ENCODE results near the gene LRRC7.

Gene LRRC7

DNA sequence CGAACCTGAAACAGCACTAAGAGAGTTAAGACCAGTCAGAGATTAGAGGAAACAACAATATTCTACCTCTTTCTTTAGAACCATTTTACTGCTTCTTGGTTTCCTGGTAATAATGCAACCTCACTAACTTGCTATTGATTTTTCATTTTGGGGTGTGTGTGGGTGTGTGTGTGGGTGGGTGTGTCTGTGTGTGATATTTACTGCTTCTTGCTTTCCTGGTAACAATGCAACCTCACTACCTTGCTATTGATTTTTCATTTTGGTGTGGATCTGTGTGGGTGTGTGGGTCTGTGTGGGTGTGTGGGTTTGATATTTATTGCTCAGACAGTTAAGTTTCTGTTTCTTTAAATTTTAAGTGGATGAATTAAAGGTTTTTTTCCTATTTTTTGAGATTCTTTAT, 208.8 kb downstream of the LRRC7 start:
- DNase-seq (ENCODE audit: low spot score) = no peak

DNA sequence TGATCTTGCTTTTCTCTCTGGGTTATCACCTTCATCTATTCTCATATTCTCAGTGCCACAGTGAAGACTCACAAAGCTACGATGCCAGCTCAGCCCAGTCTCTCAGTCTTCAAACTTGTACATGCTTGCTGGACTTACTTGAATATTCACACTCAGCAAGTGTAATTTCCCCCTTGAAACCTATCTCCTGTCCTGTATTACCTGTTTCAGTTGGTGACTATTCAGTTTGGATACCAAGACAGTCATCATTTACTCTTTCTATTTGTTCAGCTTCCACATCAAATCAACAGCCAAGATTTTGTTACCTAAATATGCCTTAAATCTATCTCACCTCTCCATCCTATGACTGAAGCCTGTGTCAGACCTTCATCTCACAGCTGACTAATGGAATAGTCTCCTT, 209.7 kb downstream of the LRRC7 start:
- DNase-seq (ENCODE audit: low spot score) = no peak

DNA sequence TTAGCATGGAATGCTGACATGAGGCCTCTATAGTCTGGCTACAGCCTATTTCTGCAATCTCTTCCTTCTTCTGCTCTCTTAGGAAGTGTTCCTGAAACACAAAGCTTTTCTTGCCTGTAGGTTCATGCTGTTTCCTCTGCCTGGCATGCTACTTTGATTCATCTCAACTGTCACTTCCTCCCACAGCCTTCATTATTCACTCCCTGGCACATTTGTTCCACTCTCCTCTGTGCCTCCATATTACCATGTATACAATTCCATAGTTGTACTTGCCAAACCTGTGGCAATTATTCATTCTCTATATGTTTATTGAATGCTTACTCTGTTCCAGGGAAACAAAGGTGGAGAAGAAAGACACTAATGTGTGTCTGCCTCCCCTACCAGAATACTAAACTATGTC, 210.2 kb downstream of the LRRC7 start:
- no peak for DNase-seq (ENCODE audit: low spot score)

DNA sequence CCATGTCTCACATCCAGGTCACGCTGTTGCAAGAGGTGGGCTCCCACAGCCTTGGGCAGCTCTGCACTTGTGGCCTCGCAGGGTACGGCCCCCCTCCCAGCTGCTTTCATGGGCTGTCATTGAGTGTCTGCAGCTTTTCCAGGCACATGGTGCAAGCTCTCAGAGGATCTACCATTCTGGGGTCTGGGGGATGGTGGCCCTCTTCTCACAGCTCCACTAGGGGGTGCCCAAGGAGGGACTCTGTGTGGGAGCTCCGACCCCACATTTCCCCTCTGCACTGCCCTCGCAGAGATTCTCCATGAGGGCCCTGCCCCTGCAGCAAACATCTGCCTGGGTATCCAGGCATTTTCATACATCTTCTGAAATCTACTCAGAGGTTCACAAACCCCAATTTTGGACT, 219.4 kb downstream of the LRRC7 start:
- DNase-seq (ENCODE audit: low spot score) = no peak

DNA sequence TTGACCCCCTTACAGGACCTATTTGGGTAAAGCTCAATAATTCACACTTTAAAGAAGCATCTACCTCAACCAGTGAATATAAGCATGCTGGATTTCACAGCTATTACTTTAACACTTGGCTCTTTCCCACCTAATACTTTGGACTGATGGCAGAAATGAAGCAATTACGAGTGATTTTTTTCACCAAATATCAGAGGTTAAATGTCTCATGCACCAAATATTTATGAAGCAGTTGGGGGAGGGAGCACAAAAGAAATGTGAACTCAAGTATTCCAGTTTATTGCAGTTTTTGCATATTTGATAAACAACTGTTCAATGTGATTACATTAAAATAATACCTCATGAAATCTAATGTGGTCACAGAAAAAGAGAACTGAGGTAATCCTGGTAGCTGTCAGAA, 223.6 kb downstream of the LRRC7 start:
- no peak for DNase-seq (ENCODE audit: low spot score)

DNA sequence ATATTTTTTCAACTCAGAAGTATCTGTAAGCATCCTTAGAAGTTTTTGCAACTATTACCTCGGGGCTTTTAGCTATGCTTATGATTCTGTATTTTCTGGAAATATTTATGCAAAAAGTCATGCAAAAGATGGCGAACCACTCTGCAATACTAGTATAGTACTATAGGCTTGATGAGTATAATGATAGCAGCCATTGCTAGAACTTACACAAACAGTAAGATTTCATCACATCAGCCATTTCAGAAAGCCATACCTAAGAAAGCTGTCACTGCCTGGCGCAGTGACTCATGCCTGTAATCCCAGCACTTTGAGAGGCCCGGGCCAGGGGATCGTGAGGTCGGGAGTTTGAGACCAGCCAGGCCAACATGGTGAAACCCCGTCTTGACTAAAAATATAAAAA, 227.1 kb downstream of the LRRC7 start:
- no peak for DNase-seq (ENCODE audit: low spot score)

DNA sequence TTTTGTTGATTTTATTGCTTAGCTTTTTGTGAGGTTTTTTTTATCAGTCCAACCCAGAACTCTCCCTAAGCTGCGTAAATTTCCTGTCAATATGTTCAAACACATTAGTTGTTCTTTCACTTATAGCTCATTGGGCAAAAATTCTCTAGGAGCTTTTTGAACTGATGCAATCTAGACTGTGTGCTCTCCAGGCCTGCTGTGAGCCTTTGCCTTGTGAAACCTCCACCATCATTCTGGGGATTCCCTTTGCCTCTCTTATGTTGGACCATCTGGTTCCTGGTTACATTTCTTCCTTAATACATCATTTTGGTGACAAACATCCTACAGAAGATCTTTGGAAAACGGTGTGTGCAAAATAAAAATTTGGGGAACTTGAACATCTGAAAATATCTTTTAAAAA, 247.2 kb downstream of the LRRC7 start:
- no peak for DNase-seq (ENCODE audit: low spot score)

DNA sequence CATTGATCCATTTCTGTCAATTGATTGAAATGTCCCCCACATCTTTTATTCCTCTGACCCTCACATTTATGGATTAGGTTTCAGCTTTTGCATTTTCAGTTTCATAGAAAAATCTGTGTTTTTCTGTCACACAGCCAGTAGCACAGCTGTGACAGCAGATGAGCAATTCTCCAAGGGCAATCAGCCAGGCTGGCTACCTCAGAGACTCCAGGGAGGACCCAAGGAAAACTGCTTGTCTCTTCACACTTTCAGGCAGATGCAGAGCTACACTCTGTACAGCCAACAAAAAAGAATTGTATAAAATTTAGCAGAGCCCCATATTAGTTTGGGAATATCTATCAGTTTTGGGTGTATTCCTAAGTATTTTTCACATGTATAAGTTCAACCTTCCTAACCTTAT, 257.2 kb downstream of the LRRC7 start:
- no peak for DNase-seq (ENCODE audit: low spot score)

DNA sequence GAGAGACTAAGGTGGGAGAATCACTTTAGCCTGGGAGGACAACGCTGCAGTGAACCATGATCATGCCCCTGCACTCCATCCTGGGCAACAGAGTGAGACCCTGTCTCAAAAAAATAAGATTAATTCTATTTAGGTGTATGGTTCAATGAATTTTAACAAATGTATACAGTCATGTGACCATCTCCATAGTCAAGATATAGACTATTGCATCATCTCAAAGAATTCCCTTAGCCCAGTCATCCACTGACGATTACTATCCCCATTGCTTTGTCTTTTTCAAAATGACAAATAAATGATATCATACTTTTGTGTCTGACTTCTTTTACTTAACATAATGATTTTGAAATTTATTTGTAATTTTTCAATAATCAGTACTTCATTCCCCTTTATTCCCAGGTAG, 260.0 kb downstream of the LRRC7 start:
- no peak for DNase-seq (ENCODE audit: low spot score)

DNA sequence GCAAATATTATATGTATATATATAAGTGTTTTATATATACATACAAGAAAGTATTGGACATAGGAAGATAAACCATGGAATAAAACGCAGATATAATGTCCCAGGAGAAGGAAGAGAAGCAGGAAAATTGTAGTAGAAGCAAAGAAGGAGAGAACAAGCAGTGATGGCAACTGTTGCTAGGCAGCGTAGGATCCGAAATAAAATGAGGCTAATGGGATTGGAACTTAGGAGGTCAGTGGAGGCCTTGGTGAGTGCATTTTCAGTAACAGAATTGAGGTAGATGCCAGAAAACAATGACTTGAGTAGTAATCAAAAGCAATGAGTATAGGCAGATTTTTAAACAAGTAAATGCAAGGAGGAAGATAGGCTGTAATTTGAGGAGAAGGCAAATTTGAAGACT, 265.8 kb downstream of the LRRC7 start:
- no peak for DNase-seq (ENCODE audit: low spot score)

DNA sequence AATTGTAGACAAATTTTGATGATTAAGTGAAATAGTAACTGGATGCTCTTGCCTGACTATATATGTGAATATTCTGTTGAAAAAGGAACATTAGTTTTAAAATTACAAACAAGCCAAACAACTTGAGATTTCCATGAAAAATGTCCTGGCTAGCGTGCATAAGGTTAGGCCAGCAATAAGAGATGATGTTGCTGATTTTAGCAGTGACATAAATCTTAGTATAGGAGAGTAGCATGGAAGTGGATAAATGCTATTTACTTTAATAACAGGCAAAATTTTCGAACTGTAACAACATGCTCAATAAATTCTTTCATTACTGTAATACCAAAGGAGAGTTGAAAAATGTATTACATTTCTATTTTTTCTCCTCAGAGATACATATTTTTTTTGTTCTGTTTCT, 266.6 kb downstream of the LRRC7 start:
- no peak for DNase-seq (ENCODE audit: low spot score)

DNA sequence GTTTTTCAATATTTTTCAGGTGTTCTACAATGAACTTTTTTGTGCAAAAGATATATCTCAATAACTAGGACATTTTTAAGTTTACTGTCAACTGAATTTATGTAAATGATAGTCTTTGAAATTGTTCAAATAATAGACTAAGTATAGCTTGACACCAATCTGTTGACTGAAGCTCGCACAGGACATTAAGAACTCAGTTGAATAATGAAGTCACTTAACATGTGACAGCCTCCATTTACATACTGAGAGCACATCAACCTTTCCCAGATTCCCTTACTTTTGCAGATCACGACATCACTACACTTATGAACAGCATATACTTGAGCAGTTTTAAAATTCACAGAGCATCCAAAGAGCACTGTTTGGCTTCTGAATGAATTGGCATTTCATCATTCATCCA, 268.2 kb downstream of the LRRC7 start:
- DNase-seq (ENCODE audit: low spot score) = no peak

DNA sequence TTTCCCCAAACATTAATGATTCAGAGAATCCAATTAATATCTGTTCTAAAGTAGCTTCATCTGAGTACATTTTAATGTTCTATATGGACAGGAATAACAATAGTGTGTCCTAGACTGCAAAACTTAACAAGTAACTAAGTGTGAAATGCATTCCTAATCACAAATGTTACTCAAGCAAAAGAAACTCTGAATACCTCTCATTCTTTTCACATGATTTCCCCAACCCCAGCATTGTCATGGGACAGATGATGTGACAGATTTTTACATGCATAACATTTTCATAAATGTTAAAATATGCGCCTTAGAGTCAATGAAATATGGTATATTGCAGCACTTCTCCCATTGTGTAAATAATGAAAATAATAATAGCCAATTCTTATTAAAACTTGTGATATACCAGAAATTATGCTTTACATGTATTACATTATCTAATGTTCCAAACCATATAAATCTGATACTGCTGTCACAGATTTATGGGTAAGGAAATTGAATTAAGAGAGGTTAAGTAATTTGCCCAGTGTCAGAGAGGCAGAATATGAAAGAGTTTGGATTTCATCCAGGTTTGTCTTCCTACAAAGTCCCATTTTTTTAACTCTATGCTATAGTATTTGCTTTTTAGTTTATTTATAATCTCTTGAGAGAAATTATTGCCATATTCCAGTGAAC, 269.4 kb downstream of the LRRC7 start:
- no peak for DNase-seq (ENCODE audit: low spot score)

DNA sequence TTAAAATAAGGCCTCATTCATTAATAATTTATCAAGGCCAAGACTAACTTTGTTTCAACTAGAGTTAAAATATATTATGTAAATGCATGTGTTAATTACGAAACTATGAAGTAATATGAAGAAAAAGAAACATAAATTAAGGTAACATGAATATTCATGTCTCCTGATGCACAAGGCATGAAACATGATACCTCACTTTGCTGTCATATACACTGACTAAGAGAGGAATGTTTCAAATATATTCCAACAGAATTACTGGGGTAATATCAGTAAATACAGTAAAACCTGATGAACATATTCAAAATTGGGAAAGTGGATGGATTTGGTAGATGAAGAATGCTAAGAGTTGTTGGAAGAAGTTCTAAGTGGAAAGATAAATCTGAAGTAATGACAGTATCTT, 274.6 kb downstream of the LRRC7 start:
- no peak for DNase-seq (ENCODE audit: low spot score)

DNA sequence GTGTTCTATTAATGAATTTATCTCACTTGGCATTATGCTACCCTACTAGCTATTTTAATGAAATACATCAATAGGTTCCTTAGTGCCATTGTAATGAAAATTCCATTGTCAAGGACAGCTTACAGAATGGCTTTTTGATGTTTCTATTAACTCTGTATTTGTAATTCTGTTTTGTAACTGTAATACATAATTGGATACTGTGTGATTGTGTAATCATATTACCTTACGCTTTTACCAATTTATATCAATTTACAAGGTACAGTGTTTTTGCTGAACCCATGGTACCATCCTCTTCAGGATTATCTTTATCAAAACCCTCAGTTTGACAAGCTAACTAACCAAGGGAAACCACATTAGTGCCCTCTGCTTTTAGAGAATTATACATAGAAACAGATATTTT, 277.9 kb downstream of the LRRC7 start:
- no peak for DNase-seq (ENCODE audit: low spot score)

DNA sequence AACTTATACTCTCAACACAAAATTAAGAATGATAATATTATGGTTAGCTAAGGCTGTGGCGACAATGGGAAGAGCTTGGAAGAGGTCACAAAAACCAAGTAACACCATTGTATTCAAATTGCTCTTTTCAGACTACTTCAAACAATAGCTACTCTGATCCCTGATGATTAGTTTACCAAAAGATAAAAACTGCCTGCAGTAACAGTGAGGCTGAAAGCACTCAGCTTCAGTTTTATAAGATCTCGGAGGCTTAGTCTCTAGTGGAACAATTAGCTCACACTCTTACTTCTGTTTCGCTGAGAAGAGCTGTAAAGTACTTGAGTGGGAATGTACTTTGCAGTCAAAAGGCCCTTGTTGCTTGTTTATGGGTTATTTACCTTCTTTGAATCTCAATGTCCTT, 278.5 kb downstream of the LRRC7 start:
- DNase-seq (ENCODE audit: low spot score) = no peak

DNA sequence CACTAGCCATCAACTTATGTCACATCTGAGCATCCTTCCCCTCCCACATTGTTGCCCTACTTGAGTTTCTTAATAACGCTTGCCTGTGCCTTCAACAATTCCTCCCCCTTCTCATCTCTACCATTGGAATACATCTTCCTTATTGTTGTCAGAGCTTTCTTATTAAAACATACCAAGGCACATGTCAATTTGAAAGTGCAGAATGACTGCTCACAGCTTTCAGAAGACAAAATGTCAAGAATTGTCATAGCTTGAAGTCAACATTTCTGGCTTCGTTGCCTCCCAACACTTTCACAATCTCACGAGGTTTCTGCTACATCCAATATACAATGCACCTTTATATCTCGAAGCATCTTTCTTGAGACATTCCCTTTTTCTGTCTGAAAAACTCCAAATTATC, 279.9 kb downstream of the LRRC7 start:
- DNase-seq (ENCODE audit: low spot score) = no peak

DNA sequence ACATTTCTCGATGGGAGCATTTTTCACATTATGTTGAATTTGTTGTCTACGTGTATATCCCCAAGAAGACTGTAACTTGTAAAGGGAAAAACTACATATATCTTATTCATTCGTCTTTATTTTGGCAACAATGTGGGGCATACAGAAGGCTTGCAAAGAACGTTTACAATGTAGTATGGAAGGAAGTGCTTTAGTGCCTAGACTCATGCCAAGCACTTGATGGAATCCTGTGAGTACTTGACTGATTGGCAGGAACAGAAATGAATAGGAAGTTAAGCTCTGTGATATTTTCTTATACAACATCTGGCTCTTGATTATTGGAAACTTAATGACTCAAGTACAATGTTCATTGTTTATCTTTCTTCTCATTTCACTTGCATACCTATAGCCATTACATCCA, 284.4 kb downstream of the LRRC7 start:
- DNase-seq (ENCODE audit: low spot score) = no peak

DNA sequence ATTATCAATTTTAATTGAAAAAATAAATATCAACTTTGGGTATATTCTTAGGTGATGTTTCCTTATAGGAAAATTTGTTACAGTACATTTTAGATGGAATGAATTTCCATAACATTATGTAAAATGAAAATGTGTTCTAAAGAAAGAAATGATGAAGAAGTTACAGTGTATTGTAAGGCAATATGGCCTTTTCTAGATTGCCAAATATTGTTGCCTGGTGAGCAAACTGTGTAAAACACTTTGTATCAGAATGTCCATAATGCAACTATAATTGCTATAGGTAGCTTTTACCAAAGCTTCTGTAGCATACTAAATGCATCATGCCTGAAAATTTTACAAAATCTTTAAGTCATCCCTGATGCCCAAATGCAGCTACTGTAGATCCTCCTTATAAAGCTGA, 285.0 kb downstream of the LRRC7 start:
- DNase-seq (ENCODE audit: low spot score) = no peak

DNA sequence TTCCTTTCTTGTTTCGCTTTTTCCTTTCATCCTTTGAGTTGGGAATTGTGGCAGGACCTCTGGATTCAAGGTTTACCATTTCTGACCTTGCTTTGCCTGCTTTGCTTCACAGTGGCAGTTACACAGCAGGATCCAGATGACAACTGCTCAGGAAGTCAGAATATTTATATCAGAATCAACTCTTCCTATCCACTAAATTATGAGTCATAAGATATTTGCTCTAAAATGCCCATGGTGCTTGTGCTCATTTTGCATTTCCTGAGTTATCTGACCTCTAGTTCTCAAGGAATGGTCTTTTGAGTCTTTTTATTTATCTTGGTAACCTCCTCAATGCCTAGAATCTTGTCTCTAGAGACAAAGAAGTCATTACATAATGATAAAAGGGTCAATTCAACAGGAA, 290.8 kb downstream of the LRRC7 start:
- no peak for DNase-seq (ENCODE audit: low spot score)

DNA sequence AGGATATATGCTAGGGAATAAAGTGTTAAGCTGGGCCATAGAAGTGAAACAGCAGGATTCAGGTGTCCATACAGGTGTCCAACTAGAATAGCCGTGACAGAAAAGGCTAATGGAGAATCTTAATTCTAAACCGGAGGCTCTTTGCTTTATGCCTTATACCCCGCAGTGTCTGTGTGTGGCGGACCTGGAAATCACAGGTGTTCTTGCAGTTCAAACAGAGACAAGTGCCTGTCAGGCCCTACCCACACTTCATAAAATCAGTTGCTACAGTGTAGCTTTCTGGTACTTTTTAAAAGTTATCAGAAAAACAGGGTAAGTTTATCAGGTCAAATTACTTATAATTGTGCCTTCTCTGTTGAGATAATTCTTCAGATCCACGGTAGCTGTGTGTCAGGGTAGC, 293.9 kb downstream of the LRRC7 start:
- DNase-seq (ENCODE audit: low spot score) = no peak

DNA sequence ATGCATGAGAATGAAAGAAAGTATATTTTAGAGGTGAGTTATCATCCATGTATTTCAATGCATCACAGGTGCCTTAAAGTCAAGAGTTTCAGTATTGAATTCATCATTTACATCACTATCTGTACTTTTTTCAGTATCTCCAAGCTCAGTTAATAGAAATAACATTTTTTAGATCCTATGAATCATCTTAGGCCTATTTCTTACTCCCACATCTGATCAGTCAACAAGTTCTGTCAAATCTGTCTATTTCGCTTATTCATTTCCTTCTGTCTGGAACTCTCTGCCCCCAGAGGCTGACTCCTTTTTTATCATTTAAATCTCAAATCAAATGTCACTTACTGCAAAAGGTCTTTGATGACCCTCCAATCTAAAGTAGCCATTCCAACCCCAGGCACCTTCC, 295.2 kb downstream of the LRRC7 start:
- DNase-seq (ENCODE audit: low spot score) = no peak

DNA sequence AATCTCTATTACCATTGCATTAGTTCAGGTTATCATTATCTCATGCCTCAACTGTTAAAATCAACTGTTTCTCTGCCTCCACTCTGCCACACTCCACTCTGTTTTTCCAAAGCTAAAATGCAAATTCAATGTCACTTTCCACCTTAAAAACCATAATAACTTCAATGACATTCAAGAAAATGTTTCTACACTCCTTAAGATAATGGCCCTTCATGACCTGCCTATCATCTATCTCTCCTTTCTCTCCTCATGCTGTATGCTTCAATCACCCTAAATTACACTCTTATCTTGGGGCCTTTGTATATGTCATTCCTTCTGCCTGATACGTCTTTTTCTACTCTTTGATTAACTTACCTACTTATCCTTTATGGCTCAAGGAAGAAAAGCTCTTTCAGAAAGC, 296.0 kb downstream of the LRRC7 start:
- DNase-seq (ENCODE audit: low spot score) = no peak

DNA sequence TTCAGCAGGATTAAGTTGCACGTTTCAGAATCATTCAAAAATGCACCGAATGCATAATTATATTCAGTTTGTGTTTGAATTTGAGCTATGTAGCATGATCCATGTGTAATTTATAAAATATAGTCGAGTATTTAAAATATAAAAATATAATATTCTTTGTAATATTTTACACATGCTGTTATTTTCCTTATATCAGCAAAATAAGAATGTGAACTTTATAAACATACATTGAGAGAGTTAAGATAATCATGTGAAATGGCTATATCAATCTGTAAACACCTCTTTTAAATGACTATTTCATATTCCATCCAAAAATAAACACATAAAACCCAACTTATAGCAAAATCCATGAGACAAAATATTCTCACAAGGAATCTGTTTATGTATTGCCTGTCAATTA, 303.7 kb downstream of the LRRC7 start:
- DNase-seq (ENCODE audit: low spot score) = no peak

DNA sequence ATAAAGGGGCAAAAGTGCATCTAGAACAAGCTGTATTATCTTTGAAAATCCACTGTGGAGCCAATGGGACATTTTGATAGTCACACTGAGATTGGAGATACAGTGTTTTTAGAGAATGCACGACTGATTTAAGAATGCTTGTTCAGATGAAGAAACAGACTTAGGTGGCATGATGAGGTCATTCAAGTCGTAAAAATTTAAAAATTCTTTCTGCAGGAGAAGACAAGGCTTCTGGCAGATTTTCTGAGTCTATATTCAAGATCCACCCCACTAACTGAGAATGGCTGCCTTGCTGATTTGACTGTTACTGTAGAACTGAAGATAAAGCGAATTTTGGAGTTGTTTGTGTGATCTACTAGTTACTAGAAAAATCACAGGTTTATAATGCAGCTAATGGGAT, 310.6 kb downstream of the LRRC7 start:
- DNase-seq (ENCODE audit: low spot score) = no peak

Measured in ecto neural progenitor cell (in vitro differentiated cells).